Stimulated activated CD4-positive, alpha-beta T cell treated with anti-CD3 and anti-CD28 coated beads, Interleukin-2, amount 100 ng/mL, for 4 hours (primary cell): ENCODE data around the gene ZNF587.
"Not testable (repeated sequence)": the region's sequence is repeated elsewhere in the genome, so short reads cannot be mapped to it uniquely, and the experiment has no call there.

Experiments
- DNase-seq: peaks from one replicate; pipeline ENCODE4 v3.0.0-alpha.2; 2020; ENCODE audit warnings: low read depth

ZNF587 gene

DNA sequence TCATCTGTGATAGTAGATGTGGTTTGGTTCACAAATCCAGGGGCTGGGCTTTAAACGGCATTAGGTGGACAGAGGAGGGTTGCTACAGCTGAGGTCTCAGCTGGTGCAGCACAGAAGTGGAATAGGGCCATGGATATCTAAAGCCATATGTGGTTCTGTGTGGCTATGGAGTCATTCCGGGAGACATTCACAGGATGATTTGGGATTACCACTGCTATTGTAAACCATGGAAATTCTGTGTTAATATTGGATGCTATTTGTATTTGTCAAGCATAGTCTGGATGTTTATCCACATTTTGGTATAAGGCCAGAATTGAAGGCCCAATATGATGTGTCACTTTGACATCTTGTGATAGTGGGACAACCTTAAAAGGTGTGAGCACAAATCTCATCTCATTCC, 26.5 kb upstream of the ZNF587 start:
- DNase-seq = not testable (repeated sequence)

DNA sequence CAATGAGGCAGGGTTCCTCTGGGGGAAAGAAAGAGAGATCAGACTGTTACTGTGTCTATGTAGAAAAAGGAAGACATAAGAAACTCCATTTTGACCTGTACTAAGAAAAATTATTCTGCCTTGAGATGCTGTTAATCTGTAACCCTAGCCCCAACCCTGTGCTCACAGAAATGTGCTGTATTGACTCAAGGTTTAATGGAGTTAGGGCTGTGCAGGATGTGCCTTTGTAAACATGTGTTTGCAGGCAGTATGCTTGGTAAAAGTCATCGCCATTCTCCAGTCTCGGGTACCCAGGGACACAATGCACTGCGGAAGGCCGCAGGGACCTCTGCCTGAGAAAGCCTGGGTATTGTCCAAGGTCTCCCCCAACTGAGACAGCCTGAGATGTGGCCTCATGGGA, 26.1 kb upstream of the ZNF587 start:
- not testable (repeated sequence) for DNase-seq

DNA sequence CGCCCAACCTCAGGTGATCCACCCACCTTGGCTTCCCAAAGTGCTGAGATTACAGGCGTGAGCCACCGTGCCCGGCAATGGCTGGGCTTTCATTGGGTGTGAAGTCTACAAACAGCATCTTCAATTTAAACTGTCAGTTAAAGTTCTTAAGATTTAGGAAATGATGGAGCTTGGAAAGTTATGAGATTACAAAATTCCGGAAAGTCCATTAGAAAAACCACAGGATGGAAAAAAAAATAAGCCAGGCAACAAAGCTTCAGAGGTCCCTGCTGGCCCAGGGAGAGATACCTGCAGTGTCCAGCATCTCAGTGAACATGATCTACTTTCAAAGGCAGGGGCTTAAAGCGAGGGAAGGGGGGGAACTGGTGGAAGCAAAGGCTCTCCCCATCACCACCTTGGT, 24.1 kb upstream of the ZNF587 start:
- no peak for DNase-seq

DNA sequence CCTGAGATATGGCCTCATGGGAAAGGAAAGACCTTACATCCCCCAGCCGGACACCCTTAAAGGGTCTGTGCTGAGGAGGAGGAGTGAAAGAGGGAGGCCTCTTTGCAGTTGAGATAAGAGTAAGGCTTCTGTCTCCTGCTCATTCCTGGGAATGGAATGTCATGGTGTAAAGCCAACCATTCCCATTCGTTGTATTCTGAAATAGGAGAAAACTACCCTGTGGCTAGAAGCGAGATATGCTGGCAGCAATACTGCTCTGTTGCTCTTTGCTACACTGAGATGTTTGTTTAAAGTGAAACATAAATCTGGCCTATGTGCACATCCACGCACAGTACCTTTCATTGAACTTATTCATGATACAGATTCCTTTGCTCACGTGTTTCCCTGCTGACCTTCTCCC, 20.3 kb upstream of the ZNF587 start:
- no peak for DNase-seq

DNA sequence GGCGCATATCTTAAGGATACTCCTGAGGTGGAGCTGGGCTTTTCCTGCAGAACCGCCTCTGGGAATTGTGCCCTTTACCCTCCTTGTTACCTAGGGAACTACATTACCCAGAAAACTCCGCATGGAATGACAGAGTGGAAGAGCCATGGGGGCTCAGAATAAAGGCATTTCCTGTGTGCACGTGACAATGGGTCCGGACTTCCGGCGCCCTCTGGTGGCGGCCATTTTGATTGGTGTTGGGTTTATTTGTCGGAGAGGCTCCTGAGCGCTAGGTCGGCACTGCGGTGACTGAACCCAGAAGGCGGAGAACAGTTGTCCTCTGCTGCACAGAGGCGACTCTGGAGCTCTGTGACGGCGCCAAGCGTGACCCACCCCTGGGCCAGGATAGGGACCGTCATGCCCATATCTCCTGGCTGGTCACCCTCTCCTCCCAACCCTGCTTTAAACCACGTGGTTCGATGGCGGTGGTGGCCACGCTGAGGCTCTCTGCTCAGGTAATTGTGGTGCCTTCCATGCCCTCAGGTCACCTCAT, 19.5 kb upstream of the ZNF587 start, which contains the start of gene ZNF587B:
Gene ZNF587B, plus strand, starts transcription at position 229 of the 532 bp plus-strand sequence. Its CDS starts 230 bp downstream, at position 459.
- DNase-seq = no peak

DNA sequence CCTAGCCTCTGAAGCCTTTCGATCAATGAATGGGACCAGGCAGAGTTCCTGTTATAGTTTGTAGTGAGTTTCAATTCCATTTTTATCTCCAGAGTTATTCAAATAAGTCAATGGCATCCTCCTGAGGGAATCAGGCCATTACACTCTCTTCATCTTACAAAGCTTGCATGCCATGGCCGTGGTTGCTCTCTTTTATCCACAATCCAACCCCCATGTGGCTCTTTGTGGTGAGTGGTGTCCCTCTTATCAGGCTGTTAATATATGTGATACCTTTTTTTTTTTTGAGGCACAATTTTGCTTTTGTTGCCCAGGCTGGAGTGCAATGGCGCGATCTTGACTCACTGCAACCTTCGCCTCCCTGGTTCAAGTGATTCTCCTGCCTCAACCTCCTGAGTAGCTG, 12.7 kb upstream of the ZNF587 start:
- not testable (repeated sequence) for DNase-seq

DNA sequence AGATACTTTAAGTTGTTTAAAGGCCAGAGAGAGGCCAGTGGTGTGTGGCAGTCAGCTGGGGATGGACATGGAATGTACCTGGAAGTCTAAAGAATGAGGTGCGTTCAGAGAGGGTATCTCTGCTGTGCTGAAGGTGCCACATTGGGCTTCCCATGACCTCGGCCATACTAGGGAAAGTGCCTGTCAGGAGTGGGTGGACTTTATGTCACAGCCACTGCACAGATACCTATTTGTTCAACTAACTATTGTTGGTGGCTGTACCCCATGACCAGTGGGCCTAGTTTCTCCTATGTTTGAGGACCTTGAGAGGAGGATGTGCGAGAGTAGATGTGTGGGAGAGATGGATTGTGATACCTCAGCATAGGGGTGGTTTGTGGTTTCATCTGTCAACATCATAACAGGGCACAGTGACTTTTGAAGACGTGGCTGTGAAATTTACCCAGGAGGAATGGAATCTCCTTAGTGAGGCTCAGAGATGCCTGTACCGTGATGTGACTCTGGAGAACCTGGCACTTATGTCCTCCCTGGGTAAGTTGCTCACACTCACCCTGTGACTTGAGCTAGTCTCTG, 11.0 kb upstream of the ZNF587 start:
- not testable (repeated sequence) for DNase-seq

DNA sequence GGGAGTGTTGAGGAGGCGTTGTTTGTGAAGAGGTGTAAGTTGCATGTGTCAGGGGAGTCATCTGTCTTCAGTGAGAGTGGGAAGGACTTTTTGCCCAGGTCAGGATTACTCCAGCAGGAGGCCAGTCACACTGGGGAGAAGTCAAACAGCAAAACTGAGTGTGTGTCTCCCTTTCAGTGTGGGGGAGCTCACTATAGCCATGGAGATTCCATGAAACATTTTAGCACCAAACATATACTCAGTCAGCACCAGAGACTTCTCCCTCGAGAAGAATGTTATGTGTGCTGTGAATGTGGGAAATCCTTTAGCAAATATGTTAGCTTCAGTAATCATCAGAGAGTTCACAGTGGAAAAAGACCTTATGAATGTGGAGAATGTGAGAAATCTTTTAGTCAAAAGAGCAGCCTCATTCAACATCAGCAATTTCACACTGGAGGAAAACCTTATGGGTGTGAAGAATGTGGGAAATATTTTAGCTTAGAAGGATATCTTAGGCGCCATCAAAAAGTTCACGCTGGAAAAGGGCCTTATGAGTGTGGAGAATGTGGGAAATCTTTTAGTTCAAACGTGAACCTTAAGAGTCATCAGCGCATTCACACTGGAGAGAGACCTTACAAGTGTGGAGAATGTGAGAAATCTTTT, 8.4 kb upstream of the ZNF587 start:
- no peak for DNase-seq

DNA sequence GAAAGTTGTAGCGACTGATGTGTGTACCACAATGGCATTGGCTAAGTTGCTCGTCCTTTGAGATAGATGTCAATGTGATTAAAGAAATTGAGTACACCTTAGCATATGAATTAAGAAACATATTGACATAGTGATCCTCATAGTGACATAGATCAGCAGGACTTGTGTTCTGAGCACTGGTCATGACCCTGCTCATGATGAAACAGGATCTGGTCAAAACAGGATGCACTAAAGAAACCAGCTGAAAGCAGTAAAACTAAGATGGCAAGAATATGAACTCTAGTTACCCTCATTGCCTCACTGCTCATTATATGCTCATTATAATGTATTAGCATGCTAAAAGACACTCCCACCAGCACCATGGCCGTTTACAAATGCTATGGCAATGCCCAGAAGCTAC, 2.5 kb upstream of the ZNF587 start:
- not testable (repeated sequence) for DNase-seq

DNA sequence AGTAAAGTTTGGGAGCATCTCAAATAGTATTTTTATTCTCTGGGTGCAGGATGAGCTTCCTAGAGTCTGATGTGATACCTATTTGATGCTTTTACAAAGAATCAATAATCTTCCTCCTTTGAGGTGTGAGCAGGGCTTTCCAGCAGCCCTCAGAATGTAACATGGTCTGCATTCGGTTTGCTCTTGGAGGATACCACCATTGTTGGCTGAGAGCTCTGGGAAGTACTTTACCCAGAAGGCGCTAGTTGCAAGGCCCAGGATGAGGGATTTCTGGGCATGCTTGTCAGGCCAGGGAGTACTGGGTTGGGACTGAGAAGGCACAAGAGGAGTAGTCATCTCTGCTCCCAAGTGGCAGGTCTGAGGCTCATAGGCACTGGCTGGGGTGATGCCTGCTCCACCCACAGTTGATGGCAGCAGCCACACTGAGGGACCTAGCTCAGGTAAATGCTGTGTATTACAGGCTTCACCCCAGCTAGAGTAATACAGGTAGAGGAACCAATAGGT, 445 bp upstream of the ZNF587 start:
- not testable (repeated sequence) for DNase-seq

DNA sequence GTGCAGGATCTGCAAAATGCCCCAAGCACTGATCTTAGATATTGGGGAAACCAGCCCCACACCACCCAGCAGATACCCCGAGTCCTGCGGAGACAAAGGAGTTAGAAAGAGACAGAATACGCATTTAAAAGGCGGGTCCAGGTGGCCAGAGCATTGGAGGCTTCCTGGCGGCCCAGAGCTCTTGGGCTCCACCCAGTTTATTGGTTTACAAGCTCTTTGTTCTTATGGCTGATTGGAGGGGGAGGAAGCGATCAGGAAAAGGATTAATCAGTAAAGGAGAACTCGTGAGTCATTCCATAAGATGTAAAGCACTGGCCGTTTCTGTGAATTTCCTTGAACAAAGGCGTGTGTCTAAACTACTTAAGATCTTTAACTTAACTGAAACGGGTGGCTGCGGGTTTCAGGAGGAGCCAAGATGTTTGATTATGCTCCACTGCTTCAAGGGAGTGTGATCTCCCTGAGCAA, 926 bp downstream of the ZNF587 start:
- no peak for DNase-seq

DNA sequence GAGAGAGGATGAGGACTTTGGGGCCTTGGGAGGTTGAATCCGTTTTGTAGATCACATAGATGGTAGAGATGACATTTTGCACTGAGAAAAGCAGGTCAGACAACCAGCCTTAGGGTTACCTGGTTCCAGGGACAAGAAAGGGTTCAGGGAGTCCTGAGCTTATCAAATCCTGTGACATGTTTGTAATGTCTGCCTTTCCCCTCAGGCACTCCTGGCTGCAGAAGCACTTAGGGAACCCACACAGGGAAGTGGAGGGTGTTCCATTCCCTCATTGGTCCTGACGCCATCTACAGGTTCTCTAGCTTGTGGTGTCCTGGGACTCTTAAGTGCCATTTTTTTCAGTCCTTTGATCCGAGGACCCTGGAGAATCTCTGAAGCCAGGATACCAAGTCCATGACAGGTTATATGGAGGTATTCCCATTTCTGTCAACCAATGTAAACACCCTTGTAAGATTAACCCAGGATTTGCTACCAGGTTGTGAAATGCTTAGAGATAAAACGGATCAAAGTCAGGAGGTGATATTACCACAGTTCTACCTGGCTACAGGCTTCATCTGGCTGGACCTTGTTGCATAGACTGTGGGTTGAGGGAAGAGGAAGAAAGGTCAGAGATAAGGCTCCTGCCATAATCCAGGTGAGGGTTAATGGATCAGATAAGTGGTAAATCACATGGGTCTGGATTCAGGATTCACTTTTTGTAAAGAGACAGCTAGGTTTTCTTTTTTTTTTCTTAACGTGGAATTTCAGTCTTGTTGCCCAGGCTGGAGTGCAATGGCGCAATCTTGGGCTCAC, 2.3 kb downstream of the ZNF587 start:
- DNase-seq = not testable (repeated sequence)

DNA sequence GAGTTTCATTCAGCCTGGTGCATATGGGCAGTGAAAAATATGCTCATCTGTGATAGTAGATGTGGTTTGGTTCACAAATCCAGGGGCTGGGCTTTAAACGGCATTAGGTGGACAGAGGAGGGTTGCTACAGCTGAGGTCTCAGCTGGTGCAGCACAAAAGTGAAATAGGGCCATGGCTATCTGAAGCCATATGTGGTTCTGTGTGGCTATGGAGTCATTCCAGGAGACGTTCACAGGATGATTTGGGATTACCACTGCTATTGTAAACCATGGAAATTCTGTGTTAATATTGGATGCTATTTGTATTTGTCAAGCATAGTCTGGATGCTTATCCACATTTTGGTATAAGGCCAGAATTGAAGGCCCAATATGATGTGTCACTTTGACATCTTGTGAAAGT, 4.5 kb downstream of the ZNF587 start:
- not testable (repeated sequence) for DNase-seq

DNA sequence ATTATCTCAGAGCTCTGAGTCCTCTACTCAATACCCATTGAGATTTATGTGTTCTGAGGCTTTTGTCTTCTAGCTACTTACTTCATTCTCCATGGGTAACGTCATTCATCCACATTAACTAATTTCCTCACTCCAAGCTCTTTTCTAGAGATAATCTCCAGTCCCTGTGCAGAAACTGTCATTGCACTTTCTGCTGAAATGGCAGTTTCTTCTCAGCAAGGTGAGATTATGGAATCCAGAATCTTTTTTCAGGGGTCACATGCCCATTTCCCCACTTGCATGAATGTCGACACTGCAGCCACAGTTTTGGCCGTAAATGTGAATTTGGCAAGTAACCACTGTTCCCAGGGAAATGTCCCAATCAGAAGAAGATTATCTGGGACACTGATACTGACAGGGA, 12.7 kb downstream of the ZNF587 start:
- DNase-seq = not testable (repeated sequence)

DNA sequence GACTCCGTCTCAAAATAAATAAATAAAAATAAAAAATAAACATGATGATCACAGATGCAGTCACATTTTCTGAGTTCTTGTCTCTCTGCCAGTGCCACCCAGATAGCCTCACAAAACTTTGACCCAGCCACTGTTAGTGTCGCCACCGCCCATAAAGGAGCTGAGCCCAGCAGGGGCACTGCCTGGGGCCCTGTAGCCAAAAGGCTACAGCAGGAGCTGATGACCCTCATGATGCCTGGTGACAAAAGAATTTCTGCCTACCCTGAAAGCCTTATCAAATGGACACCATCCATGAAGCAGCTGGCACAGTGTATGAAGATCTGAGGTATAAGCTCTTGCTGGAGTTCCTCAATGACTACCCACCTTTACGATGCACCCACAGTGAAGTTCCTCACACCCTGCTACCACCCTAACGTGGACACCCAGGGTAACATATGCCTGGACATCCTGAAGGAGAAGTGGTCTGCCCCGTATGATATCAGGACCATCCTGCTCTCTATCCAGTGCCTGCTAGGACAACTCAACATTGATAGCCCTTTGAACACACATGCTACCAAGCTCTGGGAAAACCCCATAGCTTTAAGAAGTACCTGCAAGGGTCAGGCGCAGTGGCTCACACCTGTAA, 18.3 kb downstream of the ZNF587 start:
- no peak for DNase-seq

DNA sequence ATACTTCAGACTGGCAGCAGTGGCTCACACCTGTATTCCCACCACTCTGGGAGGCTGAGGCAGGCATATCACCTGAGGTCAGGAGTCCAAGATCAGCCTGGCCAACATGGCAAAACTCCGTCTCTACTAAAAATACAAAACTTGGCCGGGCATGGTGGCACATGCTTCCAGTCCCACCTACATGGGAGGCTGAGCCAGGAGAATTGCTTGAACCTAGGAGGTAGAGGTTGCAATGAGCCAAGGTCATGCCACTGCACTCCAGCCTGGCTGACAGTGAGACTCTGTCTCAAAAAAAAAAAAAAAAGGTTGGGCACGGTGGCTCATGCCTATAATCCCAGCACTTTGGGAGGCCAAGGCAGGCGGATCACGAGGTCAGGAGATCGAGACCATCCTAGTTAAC, 20.0 kb downstream of the ZNF587 start:
- not testable (repeated sequence) for DNase-seq

DNA sequence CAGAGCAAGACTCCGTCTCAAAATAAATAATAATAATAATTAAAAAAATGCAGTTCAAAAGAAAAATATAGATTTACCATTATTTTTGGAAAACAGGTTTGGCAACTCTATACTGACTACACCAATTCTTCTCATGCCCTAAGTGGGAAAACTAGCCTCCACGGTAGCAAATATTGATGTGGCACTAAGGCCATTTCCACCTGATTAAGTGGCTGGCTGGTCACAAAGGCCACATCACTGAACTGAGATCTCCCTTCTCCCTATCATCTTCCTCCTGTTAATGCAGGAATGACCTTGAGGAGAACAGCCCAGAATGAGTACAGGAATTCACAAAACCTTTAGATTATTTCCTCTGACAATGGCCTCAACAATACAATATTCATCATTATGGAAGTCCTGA, 20.6 kb downstream of the ZNF587 start:
- no peak for DNase-seq

DNA sequence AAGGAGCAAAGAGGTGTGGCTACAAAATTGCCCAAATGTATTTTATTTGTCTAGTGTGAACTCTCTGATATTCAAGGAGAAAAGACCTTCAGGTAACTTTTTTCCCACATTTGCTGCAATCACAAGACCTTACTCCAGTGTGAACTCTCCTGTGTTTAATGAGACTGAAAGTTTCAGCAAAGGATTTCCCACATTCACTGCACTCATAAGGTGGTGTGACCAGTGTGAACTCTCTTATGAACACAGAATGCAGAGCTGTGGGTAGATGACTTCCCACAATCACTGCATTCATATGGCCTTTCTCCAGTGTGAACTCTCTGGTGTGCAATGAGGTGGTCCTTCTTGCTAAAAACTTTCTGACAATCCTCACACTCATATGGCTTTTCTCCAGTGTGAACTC, 22.8 kb downstream of the ZNF587 start:
- DNase-seq = no peak

DNA sequence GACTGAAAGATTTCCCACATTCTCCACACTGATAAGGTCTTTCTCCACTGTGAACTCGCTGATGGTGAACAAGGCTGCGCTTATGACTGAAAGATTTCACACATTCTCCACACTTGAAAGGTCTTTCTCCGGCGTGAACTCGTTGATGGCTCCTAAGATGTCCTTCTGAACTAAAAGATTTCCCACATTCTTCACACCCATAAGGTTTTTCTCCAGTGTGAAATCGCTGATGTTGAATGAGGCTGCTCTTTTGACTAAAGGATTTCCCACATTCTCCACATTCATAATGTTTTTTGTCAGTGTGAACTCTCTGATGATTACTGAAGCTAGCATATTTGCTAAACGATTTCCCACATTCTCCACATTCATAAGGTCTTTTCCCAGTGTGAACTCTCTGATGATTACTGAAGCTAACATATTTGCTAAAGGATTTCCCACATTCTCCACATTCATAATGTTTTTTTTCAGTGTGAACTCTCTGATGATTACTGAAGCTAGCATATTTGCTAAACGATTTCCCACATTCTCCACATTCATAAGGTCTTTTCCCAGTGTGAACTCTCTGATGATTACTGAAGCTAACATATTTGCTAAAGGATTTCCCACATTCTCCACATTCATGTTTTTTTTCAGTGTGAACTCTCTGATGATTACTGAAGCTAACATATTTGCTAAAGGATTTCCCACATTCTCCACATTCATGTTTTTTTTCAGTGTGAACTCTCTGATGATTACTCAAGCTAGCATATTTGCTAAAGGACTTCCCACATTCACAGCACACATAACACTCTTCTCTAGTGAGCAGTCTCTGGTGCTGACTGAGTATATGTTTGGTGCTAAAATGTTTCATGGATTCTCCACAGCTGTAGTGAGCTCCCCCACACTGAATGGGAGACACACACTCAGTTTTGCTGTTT, 24.5 kb downstream of the ZNF587 start:
- not testable (repeated sequence) for DNase-seq

DNA sequence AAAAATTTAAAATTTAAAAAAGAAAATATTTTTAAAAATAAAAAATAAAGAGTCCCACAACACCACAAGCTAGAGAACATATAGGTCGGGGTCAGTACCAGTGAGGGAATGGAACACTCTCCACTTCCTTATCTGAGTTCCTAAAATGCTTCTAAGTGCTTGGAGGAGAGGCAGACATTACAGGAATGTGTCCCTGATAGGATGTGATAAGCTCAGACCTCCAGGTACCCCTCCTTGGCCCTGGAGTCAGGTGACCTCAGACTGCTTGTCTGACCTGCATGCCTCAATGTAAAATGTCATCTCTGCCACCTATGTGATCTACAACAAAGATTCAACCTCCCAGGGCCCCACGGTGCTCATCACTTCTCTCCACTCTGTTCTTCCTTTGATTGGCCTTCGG, 36.4 kb downstream of the ZNF587 start:
- no peak for DNase-seq
